Esophagus squamous epithelium (tissue), 4 donors: ENCODE results near the gene SF3B5.

ENCODE experiments used
- CTCF ChIP-seq, 6 experiments: fragments of 450-650 bp in 4 of 6; fragments of 200-600 bp in 2 of 6; sonication (generic) in 2 of 6; IDR thresholded peaks; one replicate each; pipeline ENCODE4 v1.5.1; 2016 to 2019; ENCODE audit warnings: antibody characterized with exemption in 6 of 6, mild to moderate bottlenecking in 4 of 6, moderate library complexity in 4 of 6
- POLR2A ChIP-seq, 4 donors: fragments of 450-650 bp; IDR thresholded peaks; one replicate each; pipeline ENCODE4 v1.6.1; 2017; ENCODE audit warnings: antibody characterized with exemption in 4 of 4, mild to moderate bottlenecking in 4 of 4, moderate library complexity in 3 of 4

GRCh38 chr6:144143878-144144277, 48.5 kb upstream of the SF3B5 start:
- TF ChIP-seq CTCF (IDR thresholded peaks at IDR 0.05): no peak
- no peak for TF ChIP-seq POLR2A (IDR thresholded peaks at IDR 0.05)
